ENCODE data around the gene DLG1. TPM values are rescaled to one million over a fixed set of nuclear protein-coding genes. Genes with fewer than 3 reads are reported as not detected.

Gene DLG1
- total RNA-seq, 1 experiment from 2014 or later = 89.8 TPM

DNA sequence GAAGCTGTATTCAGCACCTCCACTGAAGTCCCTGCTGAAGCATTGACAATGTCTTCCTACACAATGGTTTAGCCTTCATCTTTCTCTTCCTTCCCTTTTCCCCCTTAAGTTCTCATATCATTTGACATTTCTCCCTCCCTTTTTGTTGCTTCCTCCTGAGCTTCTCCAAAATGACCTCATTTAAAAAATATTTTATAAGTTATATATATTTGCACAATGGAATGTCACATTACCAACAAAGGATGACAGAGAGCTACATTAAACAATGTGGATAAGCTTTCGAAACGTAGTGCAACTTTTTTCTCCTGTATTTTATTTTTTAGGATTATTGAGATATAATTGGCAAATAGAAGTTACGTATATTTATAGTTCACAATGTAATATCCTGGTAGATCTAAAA, 13.2 kb upstream of the DLG1 start:
- RAD21 ChIA-PET (ENCODE audit: low non-redundant PET in 1 of 2, low total read pairs in 2 of 2, uncharacterized antibody in 2 of 2, unreplicated experiment in 2 of 2) = no interaction called here
- no peak overlapping the region for H3K4me3 ChIP-seq (replicated peaks in 1 of 2; ENCODE audit: low read depth in 1 of 2, low read length in 2 of 2)
- H3K4me2 ChIP-seq (ENCODE audit: low read length) = no peak overlapping the region
- no peaks in the 10 kb centered on the region for H3K79me2 ChIP-seq (ENCODE audit: insufficient read depth, low read length)
- no peaks in the 10 kb centered on the region for H3K36me3 ChIP-seq (ENCODE audit: control insufficient read depth in 1 of 2, insufficient read depth in 2 of 2, low read length in 2 of 2)
- no peaks in the 10 kb centered on the region for H3K9me3 ChIP-seq (ENCODE audit: control insufficient read depth in 1 of 2, insufficient read depth in 1 of 2, low read depth in 1 of 2, low read length in 2 of 2)
- POLR2A ChIA-PET = no interaction called here
- ATAC-seq (no peak), DNase-seq (ENCODE audit: low read depth, low spot score) (no peak)
- H3K27ac ChIP-seq (ENCODE audit: low read depth, low read length) = no peak overlapping the region
- H4K20me1 ChIP-seq (ENCODE audit: insufficient read depth) = no peaks in the 10 kb centered on the region
- H3K9ac ChIP-seq (ENCODE audit: low read length) = no peak overlapping the region
- no peak for TF ChIP-seq ZFX (IDR thresholded peaks at IDR 0.05)
- TF ChIP-seq SRF (IDR thresholded peaks at IDR 0.05; ENCODE audit: low read depth) = no peak
- TF ChIP-seq TCF7L2 (IDR thresholded peaks at IDR 0.05; ENCODE audit: borderline replicate concordance, extremely low read depth, insufficient read depth, insufficient read length) = no peak
- TF ChIP-seq POLR2AphosphoS5 (IDR thresholded peaks at IDR 0.05; ENCODE audit: low read depth, low read length) = no peak
- TF ChIP-seq ZNF274 (IDR thresholded peaks at IDR 0.05; ENCODE audit: low read depth, low read length) = no peak
- no peak for TF ChIP-seq EZH2phosphoT487 (IDR thresholded peaks at IDR 0.05; ENCODE audit: borderline replicate concordance)
- no peak for TF ChIP-seq SIN3A (IDR thresholded peaks at IDR 0.05; ENCODE audit: low read depth)
- TF ChIP-seq, protein P1, sequence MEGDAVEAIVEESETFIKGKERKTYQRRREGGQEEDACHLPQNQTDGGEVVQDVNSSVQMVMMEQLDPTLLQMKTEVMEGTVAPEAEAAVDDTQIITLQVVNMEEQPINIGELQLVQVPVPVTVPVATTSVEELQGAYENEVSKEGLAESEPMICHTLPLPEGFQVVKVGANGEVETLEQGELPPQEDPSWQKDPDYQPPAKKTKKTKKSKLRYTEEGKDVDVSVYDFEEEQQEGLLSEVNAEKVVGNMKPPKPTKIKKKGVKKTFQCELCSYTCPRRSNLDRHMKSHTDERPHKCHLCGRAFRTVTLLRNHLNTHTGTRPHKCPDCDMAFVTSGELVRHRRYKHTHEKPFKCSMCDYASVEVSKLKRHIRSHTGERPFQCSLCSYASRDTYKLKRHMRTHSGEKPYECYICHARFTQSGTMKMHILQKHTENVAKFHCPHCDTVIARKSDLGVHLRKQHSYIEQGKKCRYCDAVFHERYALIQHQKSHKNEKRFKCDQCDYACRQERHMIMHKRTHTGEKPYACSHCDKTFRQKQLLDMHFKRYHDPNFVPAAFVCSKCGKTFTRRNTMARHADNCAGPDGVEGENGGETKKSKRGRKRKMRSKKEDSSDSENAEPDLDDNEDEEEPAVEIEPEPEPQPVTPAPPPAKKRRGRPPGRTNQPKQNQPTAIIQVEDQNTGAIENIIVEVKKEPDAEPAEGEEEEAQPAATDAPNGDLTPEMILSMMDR (IDR thresholded peaks at IDR 0.05 in 2 of 3, conservative IDR thresholded peaks at IDR 0.05 in 1 of 3; ENCODE audit: borderline replicate concordance in 1 of 3, insufficient read depth in 1 of 3, low read depth in 2 of 3, low read length in 2 of 3) = no peak
- TF ChIP-seq, protein P2, sequence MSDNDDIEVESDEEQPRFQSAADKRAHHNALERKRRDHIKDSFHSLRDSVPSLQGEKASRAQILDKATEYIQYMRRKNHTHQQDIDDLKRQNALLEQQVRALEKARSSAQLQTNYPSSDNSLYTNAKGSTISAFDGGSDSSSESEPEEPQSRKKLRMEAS (IDR thresholded peaks at IDR 0.05) = no peak
- no peak for TF ChIP-seq ELF1 (IDR thresholded peaks at IDR 0.05; ENCODE audit: borderline replicate concordance, low read depth)
- TF ChIP-seq YY1 (IDR thresholded peaks at IDR 0.05; ENCODE audit: extremely low read depth, insufficient replicate concordance, low read depth, low read length) = no peak
- no peak for TF ChIP-seq SP1 (IDR thresholded peaks at IDR 0.05; ENCODE audit: low read depth)
- no peak for TF ChIP-seq RAD21 (IDR thresholded peaks at IDR 0.05; ENCODE audit: low read depth)
- no peak for TF ChIP-seq FOSL1 (IDR thresholded peaks at IDR 0.05; ENCODE audit: low read depth)
- TF ChIP-seq JUND (IDR thresholded peaks at IDR 0.05) = no peak
- no peak for TF ChIP-seq CEBPB (IDR thresholded peaks at IDR 0.05; ENCODE audit: low read depth)
- TF ChIP-seq, protein P3, sequence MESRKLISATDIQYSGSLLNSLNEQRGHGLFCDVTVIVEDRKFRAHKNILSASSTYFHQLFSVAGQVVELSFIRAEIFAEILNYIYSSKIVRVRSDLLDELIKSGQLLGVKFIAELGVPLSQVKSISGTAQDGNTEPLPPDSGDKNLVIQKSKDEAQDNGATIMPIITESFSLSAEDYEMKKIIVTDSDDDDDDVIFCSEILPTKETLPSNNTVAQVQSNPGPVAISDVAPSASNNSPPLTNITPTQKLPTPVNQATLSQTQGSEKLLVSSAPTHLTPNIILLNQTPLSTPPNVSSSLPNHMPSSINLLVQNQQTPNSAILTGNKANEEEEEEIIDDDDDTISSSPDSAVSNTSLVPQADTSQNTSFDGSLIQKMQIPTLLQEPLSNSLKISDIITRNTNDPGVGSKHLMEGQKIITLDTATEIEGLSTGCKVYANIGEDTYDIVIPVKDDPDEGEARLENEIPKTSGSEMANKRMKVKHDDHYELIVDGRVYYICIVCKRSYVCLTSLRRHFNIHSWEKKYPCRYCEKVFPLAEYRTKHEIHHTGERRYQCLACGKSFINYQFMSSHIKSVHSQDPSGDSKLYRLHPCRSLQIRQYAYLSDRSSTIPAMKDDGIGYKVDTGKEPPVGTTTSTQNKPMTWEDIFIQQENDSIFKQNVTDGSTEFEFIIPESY (IDR thresholded peaks at IDR 0.05; ENCODE audit: extremely low read depth, insufficient replicate concordance, low read length) = no peak
- TF ChIP-seq, protein P4, sequence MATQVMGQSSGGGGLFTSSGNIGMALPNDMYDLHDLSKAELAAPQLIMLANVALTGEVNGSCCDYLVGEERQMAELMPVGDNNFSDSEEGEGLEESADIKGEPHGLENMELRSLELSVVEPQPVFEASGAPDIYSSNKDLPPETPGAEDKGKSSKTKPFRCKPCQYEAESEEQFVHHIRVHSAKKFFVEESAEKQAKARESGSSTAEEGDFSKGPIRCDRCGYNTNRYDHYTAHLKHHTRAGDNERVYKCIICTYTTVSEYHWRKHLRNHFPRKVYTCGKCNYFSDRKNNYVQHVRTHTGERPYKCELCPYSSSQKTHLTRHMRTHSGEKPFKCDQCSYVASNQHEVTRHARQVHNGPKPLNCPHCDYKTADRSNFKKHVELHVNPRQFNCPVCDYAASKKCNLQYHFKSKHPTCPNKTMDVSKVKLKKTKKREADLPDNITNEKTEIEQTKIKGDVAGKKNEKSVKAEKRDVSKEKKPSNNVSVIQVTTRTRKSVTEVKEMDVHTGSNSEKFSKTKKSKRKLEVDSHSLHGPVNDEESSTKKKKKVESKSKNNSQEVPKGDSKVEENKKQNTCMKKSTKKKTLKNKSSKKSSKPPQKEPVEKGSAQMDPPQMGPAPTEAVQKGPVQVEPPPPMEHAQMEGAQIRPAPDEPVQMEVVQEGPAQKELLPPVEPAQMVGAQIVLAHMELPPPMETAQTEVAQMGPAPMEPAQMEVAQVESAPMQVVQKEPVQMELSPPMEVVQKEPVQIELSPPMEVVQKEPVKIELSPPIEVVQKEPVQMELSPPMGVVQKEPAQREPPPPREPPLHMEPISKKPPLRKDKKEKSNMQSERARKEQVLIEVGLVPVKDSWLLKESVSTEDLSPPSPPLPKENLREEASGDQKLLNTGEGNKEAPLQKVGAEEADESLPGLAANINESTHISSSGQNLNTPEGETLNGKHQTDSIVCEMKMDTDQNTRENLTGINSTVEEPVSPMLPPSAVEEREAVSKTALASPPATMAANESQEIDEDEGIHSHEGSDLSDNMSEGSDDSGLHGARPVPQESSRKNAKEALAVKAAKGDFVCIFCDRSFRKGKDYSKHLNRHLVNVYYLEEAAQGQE (IDR thresholded peaks at IDR 0.05; ENCODE audit: low read depth) = no peak
- no peak for TF ChIP-seq POLR2A (IDR thresholded peaks at IDR 0.05; ENCODE audit: borderline replicate concordance, extremely low read depth, insufficient read depth, insufficient read length)
- no peak for TF ChIP-seq EZH2 (IDR thresholded peaks at IDR 0.05)
- H3K4me1 ChIP-seq (ENCODE audit: control insufficient read depth in 1 of 2, insufficient read depth in 2 of 2, low read length in 2 of 2) = peaks cover 15 to 25% of the 10 kb centered on the region in 2 experiments
- no TSS peak for BruUV-seq (replicated peaks)
- no peaks in the 10 kb centered on the region for H3K27me3 ChIP-seq (ENCODE audit: insufficient read depth, low read length)
- H2AFZ ChIP-seq (ENCODE audit: low read depth, low read length, poor library complexity, severe bottlenecking) = no peak overlapping the region
- CTCF ChIA-PET = no interaction called here
- intact Hi-C loops (cut with micrococcal nuclease) = no loop called here
- H3K9me2 ChIP-seq (ENCODE audit: insufficient read depth) = no peaks in the 10 kb centered on the region

Measured in HCT116 (cell line).